ENCODE measurements around the gene HSPA1A.
"Not testable (repeated sequence)": the region's sequence is repeated elsewhere in the genome, so short reads cannot be mapped to it uniquely, and the experiment has no call there.

HSPA1A gene

GRCh38 chr6:31781244-31782125 is 33.9 kb upstream of the HSPA1A start:
- DNase-seq = no peak

GRCh38 chr6:31782126-31782855 is 33.1 kb upstream of the HSPA1A start:
- DNase-seq = no peak

- no peak for DNase-seq
Observed at GRCh38 chr6:31784098-31784925, 31.0 kb upstream of the HSPA1A start.

GRCh38 chr6:31785475-31785874 is 29.9 kb upstream of the HSPA1A start:
- no peak for DNase-seq

- DNase-seq = no peak
Observed at GRCh38 chr6:31791324-31792089, 23.8 kb upstream of the HSPA1A start.

GRCh38 chr6:31792090-31792374 is 23.3 kb upstream of the HSPA1A start:
- DNase-seq = no peak

GRCh38 chr6:31792761-31793171 is 22.6 kb upstream of the HSPA1A start:
- DNase-seq = no peak

- DNase-seq = not testable (repeated sequence)
Observed at GRCh38 chr6:31793927-31794245, 21.5 kb upstream of the HSPA1A start.

GRCh38 chr6:31794294-31794865 is 21.0 kb upstream of the HSPA1A start:
- DNase-seq = no peak

GRCh38 chr6:31794866-31795615 is 20.3 kb upstream of the HSPA1A start:
- no peak for DNase-seq

- peak; percentile 82 for DNase-seq
Observed at GRCh38 chr6:31795616-31796298, 19.6 kb upstream of the HSPA1A start, which contains the start of gene VARS1. Gene VARS1 (minus strand): TSS chr6:31795752. CDS start chr6:31795217, 535 bp downstream.

- DNase-seq = no peak
Observed at GRCh38 chr6:31796993-31797385, 18.4 kb upstream of the HSPA1A start.

GRCh38 chr6:31797588-31797987 is 17.8 kb upstream of the HSPA1A start:
- DNase-seq = no peak

GRCh38 chr6:31799781-31800180 is 15.6 kb upstream of the HSPA1A start:
- DNase-seq = no peak

- DNase-seq = not testable (repeated sequence)
Observed at GRCh38 chr6:31801031-31801927, 14.1 kb upstream of the HSPA1A start.

GRCh38 chr6:31805939-31806469 is 9.3 kb upstream of the HSPA1A start:
- no peak for DNase-seq

- peak; percentile 87 for DNase-seq
Observed at GRCh38 chr6:31806470-31807272, 8.7 kb upstream of the HSPA1A start, which contains the start of gene LSM2. Gene LSM2 (minus strand): TSS chr6:31806966. CDS start chr6:31806757, 209 bp downstream.

- DNase-seq = not testable (repeated sequence)
Observed at GRCh38 chr6:31808599-31808998, 6.7 kb upstream of the HSPA1A start.

- DNase-seq = no peak
Observed at GRCh38 chr6:31811645-31812044, 3.7 kb upstream of the HSPA1A start.
